Right kidney (tissue), 9 donors: ENCODE measurements around the gene TAF11L9.
"Not testable (repeated sequence)": the region's sequence is repeated elsewhere in the genome, so short reads cannot be mapped to it uniquely, and the experiment has no call there.

ENCODE experiments used
- DNase-seq: peaks from one replicate; pipeline ENCODE4 v3.0.0-alpha.2; 2016
- long read RNA-seq, 8 donors: transcript quantifications; one replicate each; lab custom pipeline, GENCODE V29; 2026

The TAF11L9 gene
- long read RNA-seq, donor 1, result 0 reads
- long read RNA-seq, donor 2, result 0 reads
- long read RNA-seq, donor 3, result 0 reads
- long read RNA-seq, donor 4, result 0 reads
- long read RNA-seq, donor 5, result 0 reads
- long read RNA-seq, donor 6, result 0 reads
- long read RNA-seq, donor 7, result 0 reads
- long read RNA-seq, donor 8, result 0 reads

GRCh38 chr5:17594255-17594654 lies at the start of gene TAF11L9:
TSS of gene TAF11L9 (minus strand) at chr5:17594394.
- not testable (repeated sequence) for DNase-seq

GRCh38 chr5:17634160-17634559 lies 40.0 kb upstream of the TAF11L9 start, which contains the start of gene TAF11L14:
TSS of gene TAF11L14 (plus strand) at chr5:17634460.
- no peak for DNase-seq

- not testable (repeated sequence) for DNase-seq
Observed at GRCh38 chr5:17631788-17632187, 37.6 kb upstream of the TAF11L9 start, which contains the start of gene TAF11L13. TSS of gene TAF11L13 (plus strand) at chr5:17632088.

- DNase-seq, result no peak
Observed at GRCh38 chr5:17625686-17626085, 31.5 kb upstream of the TAF11L9 start.

- DNase-seq, result no peak
Observed at GRCh38 chr5:17620627-17621026, 26.4 kb upstream of the TAF11L9 start.

GRCh38 chr5:17619354-17619753 lies 25.2 kb upstream of the TAF11L9 start:
- DNase-seq, result no peak

- DNase-seq, result no peak
Observed at GRCh38 chr5:17614872-17615605, 20.8 kb upstream of the TAF11L9 start.

GRCh38 chr5:17610092-17610491 lies 15.9 kb upstream of the TAF11L9 start, which contains the start of gene TAF11L12:
TSS of gene TAF11L12 (plus strand) at chr5:17610392.
- not testable (repeated sequence) for DNase-seq

- DNase-seq, result not testable (repeated sequence)
Observed at GRCh38 chr5:17607461-17607860, 13.3 kb upstream of the TAF11L9 start.

- no peak for DNase-seq
Observed at GRCh38 chr5:17604951-17605350, 10.8 kb upstream of the TAF11L9 start.

GRCh38 chr5:17603880-17604279 lies 9.7 kb upstream of the TAF11L9 start, which contains the start of gene TAF11L11:
TSS of gene TAF11L11 (plus strand) at chr5:17604183.
- not testable (repeated sequence) for DNase-seq

- DNase-seq, result not testable (repeated sequence)
Observed at GRCh38 chr5:17597728-17598127, 3.5 kb upstream of the TAF11L9 start, which contains the start of gene TAF11L10. TSS of gene TAF11L10 (minus strand) at chr5:17597828.

GRCh38 chr5:17590860-17591259 lies 3.3 kb downstream of the TAF11L9 start, which contains the start of gene TAF11L8:
TSS of gene TAF11L8 (minus strand) at chr5:17590960.
- DNase-seq, result not testable (repeated sequence)

GRCh38 chr5:17585658-17586057 lies 8.5 kb downstream of the TAF11L9 start, which contains the start of gene TAF11L7:
TSS of gene TAF11L7 (minus strand) at chr5:17585758.
- not testable (repeated sequence) for DNase-seq
